PC-9 (cell line): ENCODE measurements around the gene KIAA0232.

ENCODE experiments used
- CTCF ChIP-seq: fragments of 200-600 bp; sonication (generic); conservative IDR thresholded peaks from 2 replicates; pipeline ENCODE4 v1.6.1; 2017; ENCODE audit warnings: mixed run types, antibody characterized with exemption, mild to moderate bottlenecking, moderate library complexity
- EZH2 ChIP-seq: fragments of 200-600 bp; sonication (generic); IDR thresholded peaks from 2 replicates; pipeline ENCODE4 v1.8.0; 2017; ENCODE audit warnings: antibody characterized with exemption, low read depth

DNA sequence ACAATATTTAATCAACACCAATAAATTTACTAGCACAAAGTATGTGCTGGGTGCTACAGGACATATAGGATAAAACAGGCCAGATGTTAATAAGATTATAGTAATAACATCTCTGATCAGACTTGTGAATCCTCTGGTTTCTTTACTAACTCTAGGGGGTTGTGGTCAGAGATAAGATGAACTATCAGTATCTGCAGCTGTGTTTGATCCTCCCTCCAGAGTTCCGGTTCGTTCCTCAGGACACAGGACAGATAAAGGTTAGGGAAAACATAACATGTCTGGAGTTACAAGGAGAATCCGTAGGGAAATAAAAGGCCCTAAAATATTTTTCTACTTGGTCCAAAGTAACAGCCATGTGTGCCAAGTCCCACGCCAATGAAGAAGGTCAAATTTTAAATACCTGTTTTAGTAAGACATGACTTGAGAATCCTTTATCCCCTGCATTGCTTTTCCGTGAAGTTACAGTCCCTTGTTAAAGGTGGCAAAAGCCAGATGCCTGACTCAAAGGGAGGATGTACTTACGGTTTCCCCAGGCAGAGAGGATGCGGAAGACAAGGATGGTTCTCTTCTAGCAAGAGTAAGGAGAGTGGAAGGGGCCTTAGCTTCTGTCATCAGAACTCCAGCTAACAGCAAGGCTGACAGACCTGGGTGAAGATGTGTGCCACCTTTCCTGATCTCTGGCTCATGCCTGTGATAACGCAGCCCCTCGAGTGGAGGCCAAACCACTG is 44.4 kb downstream of the KIAA0232 start:
- TF ChIP-seq CTCF: no peak
- TF ChIP-seq EZH2: no peak
